PFSK-1 (cell line): ENCODE measurements around the gene SPATA33.

Source experiments
- POLR2AphosphoS5 ChIP-seq: IDR thresholded peaks from 2 replicates; pipeline ENCODE4 v1.6.1; 2012; ENCODE audit warnings: low read depth, mild to moderate bottlenecking, control low read depth, low read length, moderate library complexity
- TF ChIP-seq, protein P1 (sequence below), 2 experiments: IDR thresholded peaks; 2 replicates each; pipeline versions ENCODE4 v1.6.1 to v1.8.0; 2011 to 2012; ENCODE audit warnings: low read depth in 2 of 2, low read length in 2 of 2, control low read depth in 1 of 2, inconsistent platforms in 1 of 2, mild to moderate bottlenecking in 1 of 2, moderate library complexity in 1 of 2; ENCODE audit not compliant: insufficient read depth in 1 of 2

DNA sequence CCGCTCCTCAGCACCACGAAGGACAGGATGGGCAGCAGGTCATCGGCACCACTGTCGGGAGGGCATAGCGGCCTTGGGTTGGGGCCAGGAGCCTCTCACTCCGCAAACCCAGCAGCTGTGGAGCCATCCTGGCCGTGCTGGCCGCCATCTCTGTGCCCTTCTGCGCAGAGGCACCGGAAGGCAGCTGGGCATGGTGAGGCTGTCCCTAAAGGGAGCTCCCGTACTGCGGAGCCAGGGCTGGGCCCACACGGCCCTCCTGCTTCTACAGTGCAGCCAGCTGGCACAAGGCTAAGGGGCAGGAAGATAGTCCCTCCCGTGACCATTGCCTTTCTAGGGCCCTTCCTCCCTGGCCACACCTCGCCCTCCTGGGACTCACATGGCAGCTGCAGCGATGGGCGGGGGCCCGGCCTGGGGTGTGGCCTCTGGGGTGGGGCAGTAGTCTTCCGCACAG lies 50.9 kb downstream of the SPATA33 start:
- TF ChIP-seq, protein P1, sequence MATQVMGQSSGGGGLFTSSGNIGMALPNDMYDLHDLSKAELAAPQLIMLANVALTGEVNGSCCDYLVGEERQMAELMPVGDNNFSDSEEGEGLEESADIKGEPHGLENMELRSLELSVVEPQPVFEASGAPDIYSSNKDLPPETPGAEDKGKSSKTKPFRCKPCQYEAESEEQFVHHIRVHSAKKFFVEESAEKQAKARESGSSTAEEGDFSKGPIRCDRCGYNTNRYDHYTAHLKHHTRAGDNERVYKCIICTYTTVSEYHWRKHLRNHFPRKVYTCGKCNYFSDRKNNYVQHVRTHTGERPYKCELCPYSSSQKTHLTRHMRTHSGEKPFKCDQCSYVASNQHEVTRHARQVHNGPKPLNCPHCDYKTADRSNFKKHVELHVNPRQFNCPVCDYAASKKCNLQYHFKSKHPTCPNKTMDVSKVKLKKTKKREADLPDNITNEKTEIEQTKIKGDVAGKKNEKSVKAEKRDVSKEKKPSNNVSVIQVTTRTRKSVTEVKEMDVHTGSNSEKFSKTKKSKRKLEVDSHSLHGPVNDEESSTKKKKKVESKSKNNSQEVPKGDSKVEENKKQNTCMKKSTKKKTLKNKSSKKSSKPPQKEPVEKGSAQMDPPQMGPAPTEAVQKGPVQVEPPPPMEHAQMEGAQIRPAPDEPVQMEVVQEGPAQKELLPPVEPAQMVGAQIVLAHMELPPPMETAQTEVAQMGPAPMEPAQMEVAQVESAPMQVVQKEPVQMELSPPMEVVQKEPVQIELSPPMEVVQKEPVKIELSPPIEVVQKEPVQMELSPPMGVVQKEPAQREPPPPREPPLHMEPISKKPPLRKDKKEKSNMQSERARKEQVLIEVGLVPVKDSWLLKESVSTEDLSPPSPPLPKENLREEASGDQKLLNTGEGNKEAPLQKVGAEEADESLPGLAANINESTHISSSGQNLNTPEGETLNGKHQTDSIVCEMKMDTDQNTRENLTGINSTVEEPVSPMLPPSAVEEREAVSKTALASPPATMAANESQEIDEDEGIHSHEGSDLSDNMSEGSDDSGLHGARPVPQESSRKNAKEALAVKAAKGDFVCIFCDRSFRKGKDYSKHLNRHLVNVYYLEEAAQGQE (IDR thresholded peaks at IDR 0.05; ENCODE audit: insufficient read depth in 1 of 2, low read depth in 2 of 2, low read length in 2 of 2) = no peak
- TF ChIP-seq POLR2AphosphoS5 = no peak
